Right renal pelvis (tissue), 4 donors: ENCODE results near the gene OPRM1. TPM values are rescaled to one million over a fixed set of nuclear protein-coding genes. Genes with fewer than 3 reads are reported as not detected.
"Not testable (repeated sequence)": the region's sequence is repeated elsewhere in the genome, so short reads cannot be mapped to it uniquely, and the experiment has no call there.

ENCODE experiments used
- DNase-seq, 4 donors: peaks; one replicate each; pipeline ENCODE4 v3.0.0-alpha.2; 2013; ENCODE audit warnings: low read depth in 4 of 4, low spot score in 3 of 4, missing footprints in 1 of 4
- polyA plus RNA-seq, 4 donors: library from polyadenylated mRNA; unstranded; fragments of 120-200 nt; gene quantifications; one replicate each; pipeline ENCODE4 v1.2.1, GENCODE V29; 2013; ENCODE audit not compliant: insufficient read length in 4 of 4

Gene OPRM1
- polyA plus RNA-seq, 4 donors, result 0.04 TPM; not detected in 3

GRCh38 chr6:154234019-154234772 is 195.2 kb downstream of the OPRM1 start:
- DNase-seq, result no peak

GRCh38 chr6:154236646-154237301 is 197.7 kb downstream of the OPRM1 start:
- no peak for DNase-seq

GRCh38 chr6:154238831-154239230 is 199.8 kb downstream of the OPRM1 start:
- DNase-seq, result no peak

GRCh38 chr6:154239392-154239791 is 200.4 kb downstream of the OPRM1 start:
- no peak for DNase-seq

- not testable (repeated sequence) for DNase-seq
Measured at GRCh38 chr6:154241061-154241460, 202.0 kb downstream of the OPRM1 start.

- no peak for DNase-seq
Measured at GRCh38 chr6:154241581-154241980, 202.5 kb downstream of the OPRM1 start.

GRCh38 chr6:154242617-154243357 is 203.7 kb downstream of the OPRM1 start:
- DNase-seq, result no peak

- no peak for DNase-seq
Measured at GRCh38 chr6:154243793-154244750, 205.0 kb downstream of the OPRM1 start.

- DNase-seq, result no peak
Measured at GRCh38 chr6:154245506-154245905, 206.5 kb downstream of the OPRM1 start.

GRCh38 chr6:154246723-154247118 is 207.7 kb downstream of the OPRM1 start:
- DNase-seq, result no peak

- DNase-seq, result no peak
Measured at GRCh38 chr6:154247119-154247861, 208.2 kb downstream of the OPRM1 start.

GRCh38 chr6:154249499-154250298 is 210.7 kb downstream of the OPRM1 start:
- no peak for DNase-seq

GRCh38 chr6:154251116-154251515 is 212.1 kb downstream of the OPRM1 start:
- no peak for DNase-seq

- DNase-seq, result no peak
Measured at GRCh38 chr6:154252678-154253077, 213.6 kb downstream of the OPRM1 start.

GRCh38 chr6:154257067-154257466 is 218.0 kb downstream of the OPRM1 start:
- no peak for DNase-seq

GRCh38 chr6:154258064-154258757 is 219.2 kb downstream of the OPRM1 start:
- DNase-seq, result no peak

- DNase-seq, result no peak
Measured at GRCh38 chr6:154261688-154262397, 222.8 kb downstream of the OPRM1 start.
